Measurements from ENCODE around the gene C10orf143.
"Not testable (repeated sequence)": the region's sequence is repeated elsewhere in the genome, so short reads cannot be mapped to it uniquely, and the experiment has no call there.

The C10orf143 gene

DNA sequence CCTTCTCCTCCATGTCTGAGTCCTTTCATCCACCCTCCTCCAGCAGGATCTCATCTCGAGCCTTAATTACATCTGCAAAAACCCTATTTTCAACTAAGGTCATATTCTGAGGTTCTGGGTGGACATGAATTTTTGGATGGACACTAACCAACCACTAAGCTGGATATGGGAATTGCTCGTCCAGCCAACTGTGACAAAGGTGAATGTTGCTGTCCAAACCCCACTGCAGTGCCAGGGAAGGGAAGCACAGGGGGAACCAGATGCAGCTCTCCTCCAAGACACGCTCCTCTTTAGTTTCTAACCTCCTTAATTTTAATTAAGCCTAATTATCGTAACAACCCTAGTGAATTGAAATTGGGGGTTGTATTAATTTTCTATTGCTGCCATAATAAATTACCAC lies 81.4 kb downstream of the C10orf143 start:
- DNase-seq (ENCODE audit: low spot score) = no peak

DNA sequence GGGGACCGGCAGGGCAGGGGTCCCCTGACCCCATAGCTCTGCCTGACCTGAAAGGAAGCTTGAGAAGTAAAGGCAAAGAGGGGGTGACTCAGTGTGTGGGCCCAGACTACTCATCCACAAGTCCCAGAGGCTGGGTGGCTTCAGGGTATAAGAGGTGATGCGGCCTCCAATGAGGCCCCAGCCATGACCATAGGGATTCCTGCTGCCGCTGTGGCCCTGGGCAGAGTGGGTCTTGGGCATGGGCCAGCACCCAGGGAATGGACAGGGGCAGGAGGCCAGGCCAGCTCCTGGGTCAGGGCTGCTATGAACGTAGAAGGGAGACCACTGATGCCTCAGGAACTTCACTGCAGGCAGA lies 82.2 kb downstream of the C10orf143 start:
- DNase-seq (ENCODE audit: low spot score) = no peak

DNA sequence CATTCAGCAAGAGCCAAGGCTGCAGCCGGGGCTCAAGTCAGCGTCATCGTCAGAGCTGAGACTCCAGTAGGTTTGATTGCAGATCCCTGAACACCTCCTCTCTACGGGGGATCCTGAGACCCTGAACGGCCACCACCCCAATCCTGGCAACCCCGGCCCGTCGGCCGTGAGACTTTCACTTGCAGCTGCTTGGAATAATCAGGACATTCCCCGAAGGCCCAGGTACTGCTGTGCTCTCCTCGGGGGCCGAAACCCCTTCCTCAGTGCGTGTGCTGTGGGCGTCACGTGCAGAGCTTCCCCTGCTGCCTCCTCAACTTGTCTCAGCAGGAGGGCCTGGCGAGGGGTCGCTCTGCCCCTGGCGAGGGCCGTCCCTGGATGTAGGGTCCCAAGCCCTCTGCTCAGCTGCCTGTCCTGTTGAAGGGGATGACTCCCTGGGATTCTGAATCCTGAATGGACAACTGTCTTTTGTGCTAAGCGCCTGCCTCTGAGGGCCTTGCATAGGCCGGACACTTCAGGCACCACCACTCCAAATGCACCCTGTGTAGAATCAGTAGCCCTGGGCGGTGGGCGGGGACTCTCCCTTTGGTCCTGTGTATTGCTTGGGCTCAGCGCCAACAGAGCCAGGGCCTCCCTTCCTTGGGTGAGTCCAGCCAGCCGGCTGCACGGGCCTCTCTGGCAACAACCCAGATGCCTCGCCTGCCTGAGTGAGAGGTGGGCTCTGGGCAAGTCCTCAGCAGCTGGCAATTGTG lies 82.7 kb downstream of the C10orf143 start:
- no peak for DNase-seq (ENCODE audit: low spot score)

DNA sequence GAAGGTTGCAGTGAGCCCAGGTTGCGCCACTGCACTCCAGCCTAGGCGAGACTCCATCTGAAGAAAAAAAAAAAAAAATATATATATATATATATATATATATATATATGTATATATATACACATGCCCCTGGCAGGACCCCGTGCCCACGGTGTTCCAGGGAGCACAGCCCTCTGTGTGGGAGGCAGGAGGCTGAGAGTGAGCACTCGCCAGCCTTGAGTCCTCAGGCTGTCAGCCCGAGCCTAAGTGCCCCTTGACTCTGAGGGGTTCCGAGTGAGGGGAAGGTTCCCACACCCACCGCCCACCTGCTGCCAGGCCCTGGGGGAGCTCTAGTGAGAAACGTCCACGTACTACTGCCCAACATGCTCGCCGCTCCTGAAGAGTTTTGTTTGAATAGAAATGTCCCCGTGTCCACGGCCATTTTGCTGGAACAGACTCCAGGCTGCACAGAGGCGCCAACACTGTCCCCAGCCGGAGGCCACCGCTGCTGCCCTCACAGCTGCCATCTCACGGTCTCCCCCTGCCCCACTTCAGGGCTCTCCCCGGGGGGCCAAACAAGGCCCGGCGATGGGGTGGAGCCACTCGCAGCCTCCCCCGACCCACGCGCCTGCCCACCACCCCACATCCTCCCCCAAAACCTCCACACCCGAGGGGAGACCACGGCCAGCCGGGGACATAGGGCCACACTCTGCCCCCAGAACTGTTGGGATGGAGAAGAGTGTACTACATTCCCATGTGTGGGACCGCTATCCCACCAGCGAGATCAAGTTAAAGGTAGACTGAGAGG lies 83.8 kb downstream of the C10orf143 start:
- DNase-seq (ENCODE audit: low spot score) = no peak

DNA sequence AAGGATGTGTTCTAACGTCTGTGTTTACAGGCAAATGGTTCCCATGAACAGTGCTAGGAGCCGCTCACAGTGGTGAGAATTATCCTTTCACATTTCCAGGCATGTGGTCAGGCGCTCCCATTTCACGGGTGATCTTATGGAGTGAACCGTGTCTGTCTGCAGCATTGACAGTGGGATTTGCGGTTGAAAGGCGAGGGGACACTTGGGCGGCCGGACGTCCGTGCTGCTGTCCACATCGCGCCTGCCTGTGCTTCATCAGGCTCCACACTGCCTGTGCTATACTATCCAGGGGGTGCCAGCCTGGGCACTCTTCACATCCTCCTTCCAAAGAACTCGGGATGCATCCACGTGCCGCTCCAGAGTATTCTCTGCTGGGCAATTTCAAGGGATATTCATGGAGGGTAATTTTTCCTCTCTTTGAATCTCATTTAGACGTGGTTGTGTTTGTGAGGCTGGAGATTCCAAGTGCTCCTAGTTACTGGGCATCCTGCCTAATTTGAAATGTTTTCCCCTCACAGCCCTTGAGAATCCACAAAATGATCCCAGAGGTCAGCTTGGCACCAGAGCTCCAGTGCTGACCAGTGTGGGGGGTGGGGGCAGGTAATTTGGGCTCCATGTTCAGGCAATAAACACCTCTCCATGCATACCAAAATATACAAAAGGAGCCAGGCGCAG lies 84.7 kb downstream of the C10orf143 start:
- DNase-seq (ENCODE audit: low spot score) = no peak

DNA sequence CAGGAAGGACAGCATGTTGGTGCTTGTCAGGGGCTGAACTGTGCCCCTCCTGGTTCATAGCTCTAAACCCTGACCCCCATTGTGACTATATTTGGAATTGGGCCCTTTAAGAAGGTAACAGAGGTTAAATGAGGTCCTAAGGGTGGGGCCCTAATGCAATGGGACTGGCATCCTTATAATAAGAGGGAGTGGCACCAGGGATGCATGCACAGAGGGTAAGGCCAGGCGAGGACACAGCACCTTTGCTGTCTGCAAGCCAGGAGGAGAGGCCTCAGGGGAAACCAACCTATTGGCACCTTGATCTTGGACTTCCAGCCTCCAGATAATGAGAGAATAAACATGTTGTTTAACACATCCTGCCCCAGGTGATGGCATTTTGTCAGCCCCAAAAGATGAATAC lies 85.3 kb downstream of the C10orf143 start:
- no peak for DNase-seq (ENCODE audit: low spot score)

DNA sequence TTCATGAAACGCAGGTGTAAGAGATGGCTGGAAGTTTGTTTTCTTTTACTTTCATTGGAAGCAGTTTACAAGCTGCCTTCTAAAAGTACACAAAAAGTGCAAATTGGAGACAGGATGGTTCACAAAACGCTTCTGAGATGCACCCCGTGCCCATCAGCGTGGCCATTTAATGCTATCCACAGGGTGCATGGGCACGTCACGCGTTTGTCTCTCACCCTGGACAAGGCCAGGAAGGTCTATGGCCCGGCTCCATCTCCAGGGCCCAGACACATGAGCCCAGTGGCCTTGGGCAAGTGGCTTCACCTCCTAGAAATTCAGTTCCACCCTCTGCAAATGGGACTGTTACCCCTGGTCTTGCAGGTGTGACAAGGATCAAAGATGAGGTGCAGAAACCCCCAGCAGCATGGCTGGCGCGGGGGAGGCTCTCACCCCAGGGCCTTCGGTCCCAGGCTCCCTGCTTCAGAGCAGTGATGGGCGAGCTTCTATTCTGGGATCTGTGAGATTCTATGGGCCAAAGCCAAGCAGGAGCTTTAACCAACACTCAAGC lies 85.8 kb downstream of the C10orf143 start:
- no peak for DNase-seq (ENCODE audit: low spot score)

DNA sequence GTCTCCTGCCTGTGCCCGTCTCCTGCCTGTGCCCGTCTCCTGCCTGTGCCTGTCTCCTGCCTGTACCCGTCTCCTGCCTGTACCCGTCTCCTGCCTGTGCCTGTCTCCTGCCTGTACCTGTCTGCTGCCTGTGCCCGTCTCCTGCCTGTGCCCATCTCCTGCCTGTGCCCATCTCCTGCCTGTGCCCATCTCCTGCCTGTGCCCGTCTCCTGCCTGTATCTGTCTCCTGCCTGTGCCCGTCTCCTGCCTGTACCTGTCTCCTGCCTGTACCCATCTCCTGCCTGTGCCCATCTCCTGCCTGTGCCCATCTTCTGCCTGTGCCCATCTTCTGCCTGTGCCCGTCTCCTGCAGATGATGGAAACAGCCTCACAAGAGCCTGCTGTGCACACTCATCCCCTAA lies 86.3 kb downstream of the C10orf143 start:
- not testable (repeated sequence) for DNase-seq (ENCODE audit: low spot score)

DNA sequence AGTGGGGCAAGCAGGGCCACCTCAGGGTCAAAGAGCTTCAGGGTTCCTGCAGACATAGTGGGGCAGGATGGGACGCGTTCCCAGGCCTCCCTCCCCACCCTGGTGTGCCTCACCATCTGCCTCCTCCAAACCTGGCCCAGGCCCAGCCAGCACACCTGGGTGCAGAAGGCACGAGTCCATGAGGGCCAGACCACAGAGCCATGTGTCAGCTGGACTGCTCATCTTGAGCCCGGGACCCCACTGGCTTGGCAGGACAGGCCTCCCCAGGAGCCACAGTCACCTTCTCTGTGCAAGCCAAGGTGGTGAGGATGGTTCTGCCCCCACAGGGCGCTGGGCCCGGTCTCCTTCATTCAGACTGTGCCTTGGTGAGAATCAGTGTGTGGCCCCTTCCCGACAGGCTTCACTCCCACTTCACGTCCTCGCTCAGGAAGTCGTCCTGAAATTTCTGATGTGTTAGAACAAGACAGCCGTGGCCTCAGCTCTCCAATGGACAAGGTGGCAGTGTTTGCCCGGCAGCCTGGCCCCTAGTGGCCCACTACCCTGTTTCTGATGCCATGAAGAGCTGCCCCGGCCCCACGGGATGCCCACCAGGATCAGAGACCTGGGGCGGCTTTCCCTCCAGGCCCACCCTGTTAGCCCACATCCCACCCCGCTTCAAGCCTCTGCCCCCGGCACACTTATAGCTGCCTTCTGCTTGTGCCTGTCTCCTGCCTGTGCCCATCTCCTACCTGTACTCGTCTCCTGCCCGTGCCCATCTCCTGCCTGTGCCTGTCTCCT lies 87.0 kb downstream of the C10orf143 start:
- no peak for DNase-seq (ENCODE audit: low spot score)

DNA sequence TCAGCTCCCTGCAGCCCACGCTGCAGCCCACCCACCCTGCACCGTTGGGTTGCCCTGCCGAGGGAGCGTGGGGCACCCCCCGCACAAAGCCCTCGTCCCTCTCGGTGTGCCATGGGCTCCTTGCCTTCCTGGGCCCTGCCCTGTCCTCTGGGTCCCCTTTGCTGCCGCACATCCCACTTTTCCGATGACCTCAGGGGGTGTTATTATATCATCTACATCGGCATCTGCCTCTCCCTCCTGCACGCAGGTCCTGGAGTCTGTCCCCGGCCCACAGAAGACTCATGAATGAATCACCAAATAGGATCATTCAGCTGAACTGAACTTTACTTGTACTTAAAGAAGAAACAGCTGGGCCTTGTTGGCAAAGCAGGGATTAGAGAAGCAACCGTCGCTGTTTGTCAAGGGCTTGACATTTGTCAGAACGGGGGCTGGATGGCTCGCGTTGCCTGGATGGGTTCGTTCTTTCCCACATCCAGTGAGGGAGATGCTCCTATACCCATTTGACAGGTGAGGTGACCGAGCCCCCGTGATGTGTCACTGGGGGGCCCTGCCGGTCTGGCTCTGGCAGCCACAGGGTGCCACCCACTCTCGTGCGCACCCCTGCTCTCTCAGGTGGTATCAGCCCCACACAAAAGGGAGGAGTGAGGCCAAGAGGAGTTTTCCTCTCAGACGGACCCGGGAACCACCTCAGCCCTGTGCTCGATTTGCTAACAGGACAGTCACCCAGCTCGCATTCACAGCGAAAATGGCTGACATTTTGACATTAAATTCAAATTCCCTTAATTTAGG lies 87.9 kb downstream of the C10orf143 start:
- no peak for DNase-seq (ENCODE audit: low spot score)

DNA sequence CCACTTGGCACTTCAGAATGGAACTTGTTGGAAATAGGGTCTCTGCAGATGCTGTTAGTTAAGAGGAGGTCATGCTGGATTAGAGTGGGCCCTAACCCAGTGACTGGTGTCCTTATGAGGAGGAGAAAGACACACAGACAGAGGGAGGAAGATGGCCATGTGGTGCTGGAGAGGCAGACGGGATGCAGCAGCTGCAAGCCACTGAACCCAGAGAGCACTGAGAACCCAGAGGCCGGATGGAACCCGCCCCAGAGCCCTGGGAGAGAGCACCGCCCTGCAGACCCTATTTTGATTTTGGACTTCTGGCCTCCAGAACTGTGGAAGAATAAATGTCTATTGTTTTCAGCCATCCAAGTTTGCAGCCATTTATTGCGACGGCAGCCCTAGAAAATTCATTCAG lies 88.5 kb downstream of the C10orf143 start:
- no peak for DNase-seq (ENCODE audit: low spot score)

DNA sequence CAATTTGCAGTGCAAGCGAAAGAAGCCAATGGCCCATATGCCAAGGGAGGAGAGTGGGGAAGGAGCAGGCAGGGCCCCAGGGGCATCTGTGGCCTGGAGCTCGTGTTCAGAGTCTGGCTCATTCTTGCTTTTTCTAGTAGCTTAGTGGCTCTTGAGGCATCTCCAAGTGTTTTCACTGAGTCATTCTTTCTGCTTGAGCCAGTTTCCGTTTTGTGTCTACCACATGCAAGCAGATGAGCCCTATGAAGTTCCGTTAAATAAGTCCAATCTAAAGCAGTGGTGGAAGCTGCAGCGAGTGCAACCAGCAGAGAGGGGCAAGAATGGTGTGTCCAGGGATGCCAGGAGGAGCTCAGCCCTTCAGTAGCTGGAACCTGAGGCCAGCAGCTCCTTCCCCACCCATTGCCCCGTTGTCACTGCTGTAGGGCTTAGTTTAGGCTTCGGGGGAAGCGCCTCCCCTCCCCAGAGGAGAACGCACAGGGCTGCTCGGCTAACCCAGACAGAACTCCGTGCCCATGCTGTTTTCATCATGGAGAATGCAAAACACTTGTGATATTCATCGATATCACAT lies 89.2 kb downstream of the C10orf143 start:
- DNase-seq (ENCODE audit: low spot score) = no peak

DNA sequence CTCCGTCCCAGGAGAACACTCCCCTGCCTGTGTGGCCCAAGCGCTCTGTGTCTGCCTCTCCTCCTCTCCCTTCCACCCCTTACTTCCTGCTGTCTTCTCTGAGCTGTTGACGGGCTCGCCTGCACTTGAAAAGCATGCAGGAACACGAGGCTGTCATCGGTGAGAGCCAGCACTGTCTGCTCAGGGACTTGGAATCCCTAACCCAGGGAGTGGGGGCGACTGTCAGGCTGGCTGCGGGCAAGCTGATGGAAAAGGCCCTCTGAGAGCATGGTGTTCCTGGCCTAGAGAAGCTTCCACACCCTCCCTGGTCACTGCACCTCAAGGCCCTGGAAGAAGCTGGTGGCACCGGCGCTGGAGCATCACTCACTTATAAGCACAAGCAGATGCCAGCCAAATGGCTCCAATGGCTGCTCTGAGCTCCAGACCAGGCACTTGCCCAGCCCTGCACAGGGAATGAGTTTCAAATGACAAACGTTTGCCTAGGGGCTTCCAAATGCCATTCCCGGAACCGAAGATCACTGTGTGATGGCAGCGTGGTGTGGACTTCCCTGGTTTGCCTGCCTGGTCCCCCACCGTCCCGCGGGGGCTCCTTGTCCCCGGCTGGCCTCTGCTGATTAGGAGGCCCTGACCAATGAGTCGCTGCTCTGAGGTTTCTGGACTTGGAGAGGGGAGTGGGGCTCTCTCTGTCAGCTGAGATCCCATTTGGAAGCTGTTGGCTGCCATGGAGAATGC lies 89.8 kb downstream of the C10orf143 start:
- DNase-seq (ENCODE audit: low spot score) = no peak

DNA sequence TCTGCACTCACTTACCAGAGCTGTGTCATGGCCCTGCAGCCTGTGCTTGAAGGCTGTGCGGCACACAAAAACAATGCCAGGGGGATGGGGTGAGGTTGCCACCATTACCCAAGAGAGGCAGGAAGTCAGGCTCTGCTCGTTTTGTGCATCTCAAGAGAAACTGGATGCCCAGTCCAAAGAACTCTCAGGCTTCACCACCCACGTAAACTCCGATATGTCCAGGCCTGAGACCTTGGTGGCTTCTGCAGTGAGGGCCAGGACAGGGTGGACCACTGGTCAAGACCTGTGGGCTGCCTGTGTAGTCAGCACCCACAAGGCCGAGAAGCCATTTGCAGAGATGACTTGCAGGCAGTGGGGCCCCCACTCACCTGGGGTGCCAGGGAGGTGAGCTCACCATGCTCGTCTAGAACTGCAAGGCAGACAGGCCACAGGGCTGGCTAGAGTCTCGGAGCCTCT lies 91.9 kb downstream of the C10orf143 start:
- DNase-seq (ENCODE audit: low spot score) = no peak

DNA sequence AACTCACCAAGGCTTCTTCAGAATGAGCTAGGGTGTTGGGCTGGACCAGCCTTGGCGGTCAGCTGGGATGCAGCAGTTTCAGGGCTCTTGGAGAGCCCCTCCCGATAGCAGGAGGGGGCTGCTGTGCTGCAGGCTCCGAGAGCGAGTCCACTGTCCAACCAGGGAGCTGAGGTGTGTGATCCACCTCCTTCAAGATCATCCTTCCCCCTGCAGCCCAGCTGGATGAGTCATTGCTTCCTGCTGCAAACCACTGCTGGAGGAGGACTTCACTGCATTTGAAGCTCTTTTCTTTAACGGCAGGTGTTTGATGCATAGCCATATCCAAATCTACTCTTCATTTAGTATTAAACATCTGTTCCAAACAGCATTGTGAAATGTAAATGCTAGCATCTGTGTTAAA lies 92.4 kb downstream of the C10orf143 start:
- no peak for DNase-seq (ENCODE audit: low spot score)

DNA sequence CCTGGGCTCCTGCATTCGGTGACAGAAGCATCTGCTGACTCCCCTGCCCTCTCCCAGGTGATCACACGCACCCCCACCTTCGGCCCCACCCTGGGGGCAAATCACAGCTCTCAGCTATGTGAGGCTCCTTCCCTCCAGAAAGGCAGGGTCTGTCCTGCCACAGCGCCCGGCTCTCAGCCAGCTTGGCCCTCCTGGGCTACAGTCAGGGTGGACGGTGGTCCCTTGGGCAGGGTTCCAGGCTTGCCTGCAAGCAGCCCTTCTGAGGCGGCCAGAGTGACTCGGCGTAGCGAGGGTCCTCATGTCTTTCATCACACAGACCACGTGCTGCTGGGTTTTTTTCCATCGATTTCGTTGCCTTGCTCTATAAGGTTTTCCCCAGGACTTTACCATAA lies 93.0 kb downstream of the C10orf143 start:
- DNase-seq (ENCODE audit: low spot score) = no peak

DNA sequence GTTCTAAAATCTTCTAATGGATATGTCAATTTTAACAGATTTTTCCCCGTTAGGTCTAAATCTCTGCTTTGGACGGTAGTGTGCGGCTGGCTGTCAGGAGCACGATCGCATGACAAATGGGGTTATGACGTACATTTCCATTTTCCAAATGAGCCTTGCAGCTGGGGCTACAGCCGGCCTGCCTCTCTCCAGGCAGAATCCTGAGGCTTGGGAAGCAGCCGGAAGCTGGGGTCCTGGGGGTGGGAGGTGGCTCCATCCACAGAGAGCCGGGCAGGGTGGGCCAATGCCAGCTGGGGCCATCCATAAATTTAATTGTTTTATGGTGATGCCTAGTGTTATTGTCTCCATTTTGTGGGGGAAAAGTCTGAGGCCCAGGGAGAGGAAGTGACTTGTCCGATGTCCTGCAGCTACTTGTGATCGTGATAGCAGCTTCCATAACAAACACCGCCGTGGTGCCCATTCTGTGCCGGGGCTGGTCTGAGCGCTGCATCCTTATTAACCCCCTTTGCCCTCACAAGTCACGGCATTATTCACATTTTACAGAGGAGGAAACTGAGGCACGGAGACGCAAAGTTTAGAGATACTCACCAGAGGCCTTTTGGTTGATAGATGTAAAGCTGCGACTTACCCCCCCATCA lies 93.5 kb downstream of the C10orf143 start:
- DNase-seq (ENCODE audit: low spot score) = no peak

DNA sequence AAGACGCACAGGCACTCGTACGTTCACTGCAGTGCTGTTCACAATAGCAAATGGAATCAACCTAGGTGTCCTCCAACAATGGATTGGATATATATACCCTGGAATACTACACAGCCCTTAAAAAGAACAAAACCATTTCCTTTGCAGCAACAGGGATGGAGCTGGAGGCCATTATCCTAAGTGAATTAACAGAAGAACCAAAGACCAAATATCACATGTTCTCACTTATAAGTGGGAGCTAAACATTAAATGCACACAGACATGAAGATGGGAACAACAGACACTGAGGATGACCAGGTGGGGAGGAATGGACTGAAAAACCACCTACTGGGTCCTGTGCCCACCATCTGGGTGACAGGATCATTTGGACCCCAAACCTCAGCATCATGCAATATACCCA lies 94.5 kb downstream of the C10orf143 start:
- no peak for DNase-seq (ENCODE audit: low spot score)

DNA sequence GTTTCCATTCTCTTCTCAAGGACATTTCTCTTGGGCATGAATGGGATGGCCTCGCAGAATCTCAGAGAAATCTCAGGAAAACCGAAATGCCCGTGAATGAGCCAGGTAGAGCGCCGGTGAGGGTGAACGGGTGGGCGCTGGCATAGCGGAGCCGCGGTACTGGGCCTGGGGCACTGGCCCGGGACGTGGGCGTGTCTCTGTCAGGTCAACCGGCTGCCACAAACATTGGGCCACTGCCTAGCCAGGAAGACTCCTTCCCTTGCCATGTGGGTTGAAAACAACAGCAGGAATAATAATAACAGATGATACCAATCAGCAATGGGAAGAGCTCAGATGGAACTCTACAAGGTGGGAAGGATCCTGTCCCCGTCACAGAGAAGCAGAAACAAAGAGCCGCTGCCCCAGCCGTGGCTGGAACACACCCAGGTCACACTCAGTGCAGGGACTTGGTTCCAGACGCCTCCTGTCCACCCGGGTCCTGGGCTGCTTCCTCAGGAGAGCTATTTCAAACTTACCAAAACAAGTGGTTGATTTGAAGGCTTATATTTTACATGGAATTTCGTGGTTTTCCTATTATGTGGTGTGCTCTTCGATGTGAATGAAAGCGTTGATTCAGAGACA lies 95.4 kb downstream of the C10orf143 start:
- no peak for DNase-seq (ENCODE audit: low spot score)
